HCT116 (cell line): ENCODE data around the gene GSTT2B.

Experiments used
- CTCF ChIP-seq, 3 experiments: fragments of 200-600 bp in 1 of 3; sonication (generic) in 1 of 3; IDR thresholded peaks in 2 of 3; conservative IDR thresholded peaks in 1 of 3; 2 replicates each; pipeline ENCODE4 v1.5.1; 2012 to 2017; ENCODE audit warnings: low read depth in 2 of 3, low read length in 2 of 3, antibody characterized with exemption in 1 of 3, borderline replicate concordance in 1 of 3, control low read depth in 1 of 3, mild to moderate bottlenecking in 1 of 3, mixed read lengths in 1 of 3, mixed run types in 1 of 3, moderate library complexity in 1 of 3; ENCODE audit not compliant: insufficient read depth in 1 of 3
- EGR1 ChIP-seq: IDR thresholded peaks from 2 replicates; pipeline ENCODE4 v1.6.1; 2012; ENCODE audit warnings: low read depth
- EZH2 ChIP-seq: fragments of 200-600 bp; sonication (generic); IDR thresholded peaks from 2 replicates; pipeline ENCODE4 v1.6.1; 2017; ENCODE audit warnings: antibody characterized with exemption, mixed run types
- EZH2phosphoT487 ChIP-seq: fragments of 200-600 bp; IDR thresholded peaks from 2 replicates; pipeline ENCODE4 v1.6.1; 2018; ENCODE audit warnings: antibody characterized with exemption, borderline replicate concordance
- FOSL1 ChIP-seq: IDR thresholded peaks from 2 replicates; pipeline ENCODE4 v1.6.1; 2012; ENCODE audit warnings: low read depth
- MAX ChIP-seq: IDR thresholded peaks from 2 replicates; pipeline ENCODE4 v1.6.1; 2012
- POLR2A ChIP-seq: IDR thresholded peaks from 2 replicates; pipeline ENCODE4 v1.7.0; 2011; ENCODE audit warnings: borderline replicate concordance; ENCODE audit not compliant: insufficient read depth, insufficient read length; ENCODE audit errors: extremely low read depth
- POLR2AphosphoS5 ChIP-seq: IDR thresholded peaks from 2 replicates; pipeline ENCODE4 v1.6.1; 2011; ENCODE audit warnings: mild to moderate bottlenecking, low read depth, low read length, moderate library complexity
- SRF ChIP-seq: IDR thresholded peaks from 2 replicates; pipeline ENCODE4 v1.6.1; 2012; ENCODE audit warnings: low read depth
- YY1 ChIP-seq: IDR thresholded peaks from 2 replicates; pipeline ENCODE4 v1.6.1; 2011; ENCODE audit warnings: low read length, low read depth, moderate library complexity, mild to moderate bottlenecking; ENCODE audit not compliant: insufficient replicate concordance; ENCODE audit errors: extremely low read depth

GRCh38 chr22:24001314-24001713, 40.3 kb upstream of the GSTT2B start:
- TF ChIP-seq POLR2AphosphoS5: no peak
- TF ChIP-seq EZH2phosphoT487: no peak
- TF ChIP-seq EGR1: no peak
- TF ChIP-seq FOSL1: no peak
- no peak for TF ChIP-seq POLR2A
- no peak for TF ChIP-seq CTCF (IDR thresholded peaks at IDR 0.05 in 2 of 3, conservative IDR thresholded peaks at IDR 0.05 in 1 of 3; ENCODE audit: borderline replicate concordance in 1 of 3, insufficient read depth in 1 of 3, low read depth in 2 of 3, low read length in 2 of 3)
- no peak for TF ChIP-seq SRF
- no peak for TF ChIP-seq MAX
- no peak for TF ChIP-seq YY1
- TF ChIP-seq EZH2: no peak
